ENCODE measurements around the gene PLPP3.

The PLPP3 gene

DNA sequence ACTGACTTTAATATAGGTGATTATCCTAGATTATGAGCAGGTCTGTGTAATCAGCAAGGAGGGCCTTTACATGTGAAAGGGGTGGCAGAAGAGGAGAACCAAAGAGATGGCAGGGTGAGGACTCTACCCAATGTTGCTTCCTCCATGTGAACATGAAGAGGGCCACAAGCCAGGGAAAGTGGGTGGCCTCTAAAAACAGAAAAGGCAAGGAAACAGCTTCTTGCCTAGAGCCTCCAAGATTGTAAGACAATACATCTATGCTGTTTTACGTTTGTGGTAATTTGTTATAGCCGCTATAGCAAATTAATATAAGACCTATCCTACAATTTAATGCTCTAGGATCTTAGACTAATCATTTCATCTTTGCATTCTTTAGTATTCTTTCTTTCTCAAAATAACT is 85.5 kb downstream of the PLPP3 start:
- no peak for DNase-seq

DNA sequence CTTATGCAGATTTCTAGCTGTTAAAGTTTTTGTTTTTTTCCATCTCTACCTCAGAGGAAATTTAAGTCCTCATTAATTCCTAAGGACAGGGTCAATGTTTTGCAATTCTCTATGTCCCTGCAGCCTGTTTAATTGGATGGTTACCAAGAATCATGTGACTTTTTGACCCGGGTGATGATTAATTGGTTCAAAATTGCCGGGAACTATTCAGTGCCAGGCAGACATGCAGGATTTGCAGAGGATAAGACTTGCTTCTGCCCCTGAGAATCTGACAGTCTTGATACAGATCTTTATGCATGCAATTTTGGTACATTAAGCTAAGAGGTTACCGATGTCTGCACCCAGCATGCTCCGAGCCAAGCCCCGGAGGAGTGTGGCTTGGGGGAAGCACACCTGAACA is 87.9 kb downstream of the PLPP3 start:
- no peak for DNase-seq

DNA sequence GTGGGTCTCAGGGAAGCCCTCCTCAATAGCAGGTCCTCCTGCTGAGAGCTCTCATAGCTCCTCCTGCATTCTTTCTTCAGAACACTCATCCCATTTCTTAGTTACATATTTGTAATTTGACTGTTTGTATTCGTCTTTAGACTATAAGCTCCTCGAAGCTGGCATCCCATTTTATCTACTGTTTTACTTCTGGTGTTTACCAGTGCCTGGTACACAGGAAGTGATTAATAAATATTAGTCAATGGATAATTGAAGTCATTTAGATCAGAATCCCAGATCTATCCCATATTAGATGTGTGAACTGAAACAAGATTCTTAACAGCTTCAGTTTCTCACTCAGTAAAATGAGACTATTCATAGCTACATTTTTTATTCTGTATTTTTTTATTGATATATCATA is 88.7 kb downstream of the PLPP3 start:
- no peak for DNase-seq

DNA sequence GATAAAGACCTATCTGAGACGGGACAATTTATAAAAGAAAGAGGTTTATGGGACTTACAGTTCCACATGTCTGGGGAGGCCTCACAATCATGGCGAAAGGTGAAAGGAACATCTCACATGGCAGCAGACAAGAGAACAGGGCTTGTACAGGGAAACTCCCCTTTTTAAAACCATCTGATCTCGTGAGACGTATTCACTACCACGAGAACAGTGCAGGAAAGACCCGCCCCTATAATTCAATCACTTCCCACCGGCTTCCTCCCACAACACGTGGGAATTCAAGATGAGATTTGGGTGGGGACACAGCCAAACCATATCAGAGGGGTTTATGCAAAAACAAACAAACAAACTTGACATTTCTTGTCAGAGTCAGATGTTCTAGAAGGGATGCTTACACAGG is 89.7 kb downstream of the PLPP3 start:
- no peak for DNase-seq

DNA sequence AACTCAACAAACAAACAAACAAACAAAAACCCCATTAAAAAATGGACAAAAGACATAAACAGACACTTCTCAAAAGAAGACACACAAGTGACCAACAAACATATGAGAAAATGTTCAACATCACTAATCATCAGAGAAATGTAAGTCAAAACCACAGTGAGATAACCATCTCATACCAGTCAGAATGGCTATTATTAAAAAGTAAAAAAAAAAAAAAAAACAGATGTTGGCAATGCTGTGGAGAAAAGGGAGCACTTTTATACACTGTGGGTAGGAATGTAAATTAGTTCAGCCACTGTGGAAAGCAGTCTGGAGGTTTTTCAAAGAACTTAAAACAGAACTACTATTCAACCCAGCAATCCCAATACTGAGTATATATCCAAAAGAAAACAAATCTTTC is 94.7 kb downstream of the PLPP3 start:
- DNase-seq = no peak

DNA sequence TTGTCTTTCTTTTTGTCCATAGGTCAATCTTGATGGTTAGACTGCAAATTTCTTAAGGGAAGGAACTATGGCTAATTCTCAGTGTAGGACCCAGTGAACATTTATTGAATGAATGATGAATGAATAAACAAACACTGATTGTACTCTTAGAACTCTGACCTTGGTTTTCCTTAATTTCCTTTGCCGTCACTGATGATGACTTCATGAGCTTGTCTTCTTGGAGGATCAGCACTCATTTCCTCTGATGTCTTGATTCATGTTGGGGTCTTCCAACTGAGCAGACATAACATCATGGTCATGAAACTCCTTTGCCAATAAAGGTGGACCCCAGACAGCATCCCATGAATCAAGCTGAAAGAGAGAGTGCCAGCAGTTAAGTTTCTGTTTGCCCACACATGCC is 96.3 kb downstream of the PLPP3 start:
- DNase-seq = no peak

DNA sequence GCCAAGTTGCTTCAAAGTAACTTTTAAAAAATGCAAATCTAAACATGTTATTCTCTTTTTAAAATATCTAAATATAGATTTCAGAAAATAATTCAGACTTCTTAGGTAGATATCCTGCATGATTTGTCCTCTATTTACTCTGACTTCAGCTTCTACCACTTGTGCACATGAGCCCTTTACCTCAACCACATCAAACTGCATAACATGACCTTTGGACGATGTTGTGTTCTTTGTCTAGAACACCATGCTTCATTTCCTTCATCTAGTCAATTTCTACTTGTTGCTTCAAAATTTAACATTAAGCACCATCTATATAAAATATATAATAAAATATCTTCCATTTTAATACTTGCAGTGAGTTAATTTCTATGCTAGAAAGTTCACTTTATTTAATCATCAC is 96.9 kb downstream of the PLPP3 start:
- DNase-seq = no peak

DNA sequence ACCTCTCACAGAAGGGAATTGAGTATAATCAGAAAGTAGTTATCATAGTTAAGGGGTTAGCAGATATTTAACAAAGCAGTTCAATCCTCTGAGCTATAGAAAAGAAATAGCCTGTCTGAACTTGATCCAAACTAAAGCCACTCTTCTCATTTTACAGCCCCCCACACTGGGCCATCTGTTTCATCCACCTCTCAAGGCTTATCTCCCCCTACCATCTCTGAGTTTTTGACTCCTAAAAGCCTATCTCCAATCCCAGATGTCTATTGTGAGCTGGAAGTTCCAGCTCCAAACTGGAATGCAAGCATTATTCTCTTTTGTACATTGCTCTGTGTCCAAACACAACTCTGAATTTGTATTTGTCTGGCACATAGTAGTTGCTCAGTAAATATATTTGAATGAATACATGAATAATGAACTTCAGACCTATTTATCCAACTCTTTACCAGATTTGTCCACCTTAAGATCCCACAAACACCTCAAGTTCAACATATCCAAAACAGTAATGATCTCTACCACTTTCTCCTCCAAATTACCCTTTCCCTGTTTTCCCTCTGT is 98.1 kb downstream of the PLPP3 start:
- no peak for DNase-seq

DNA sequence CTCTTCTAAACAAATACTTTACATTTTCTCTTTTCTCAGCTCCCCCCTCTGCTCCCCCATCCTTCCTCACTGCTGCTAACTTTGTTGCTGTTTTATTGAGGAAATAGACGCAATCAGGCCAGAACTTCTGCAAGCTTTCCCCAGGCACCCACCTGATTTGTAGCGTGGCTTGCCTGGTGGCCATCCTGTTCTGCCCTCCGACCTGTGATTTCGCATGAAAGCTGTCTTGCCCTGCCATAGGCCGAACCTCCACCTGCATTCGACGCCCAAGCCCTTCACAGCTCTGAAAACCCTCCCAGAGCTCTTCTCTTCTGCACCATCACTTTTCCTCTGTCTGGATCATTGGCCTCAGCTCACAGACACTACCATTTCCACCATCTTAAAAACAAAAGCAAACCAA is 100.6 kb downstream of the PLPP3 start:
- DNase-seq = no peak

DNA sequence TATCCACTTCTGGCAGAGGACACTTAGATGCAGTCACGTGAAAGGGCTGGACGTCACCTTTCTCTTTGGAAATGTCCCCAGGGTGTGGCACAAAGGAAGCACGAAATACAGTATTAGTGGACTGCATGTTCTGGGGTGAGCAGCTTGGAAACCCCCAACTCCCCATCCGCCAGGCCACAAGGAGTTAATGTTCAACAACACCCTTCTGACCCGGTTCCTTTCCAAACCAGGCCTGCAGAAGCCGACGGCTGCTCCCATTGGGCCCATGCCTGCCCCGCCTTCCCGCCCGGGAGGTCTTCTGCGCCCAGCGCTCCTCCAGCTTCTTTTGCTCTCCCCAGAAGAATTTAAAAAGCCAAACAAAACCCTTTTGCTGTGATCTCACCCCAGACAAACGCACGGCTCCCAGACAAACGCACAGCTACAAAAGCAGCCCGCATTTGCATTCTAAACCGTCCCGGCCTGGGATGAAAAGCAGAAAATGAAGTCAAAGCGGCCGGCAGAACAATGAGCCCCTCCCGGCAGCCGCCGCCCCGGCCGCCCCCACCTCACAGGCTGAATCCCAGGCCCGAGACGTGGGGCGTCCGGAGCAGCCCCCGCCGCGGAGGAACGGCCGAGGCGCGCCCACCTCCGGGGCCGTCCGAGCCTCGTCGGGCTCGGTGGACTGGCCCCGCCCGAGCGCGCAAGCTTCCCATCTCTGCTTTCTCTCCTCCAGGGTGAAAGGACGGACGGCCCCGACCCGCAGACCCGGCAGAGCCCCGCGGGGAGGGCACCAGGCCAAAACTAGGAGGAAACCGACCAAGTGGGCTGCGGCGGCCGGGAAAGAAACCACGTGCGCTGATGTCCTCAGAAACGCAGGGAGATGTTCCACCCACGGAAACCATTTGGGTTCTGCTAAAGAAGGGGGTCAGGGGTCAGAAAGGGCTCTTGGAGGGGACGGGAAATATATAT is 101.9 kb downstream of the PLPP3 start:
- no peak for DNase-seq

DNA sequence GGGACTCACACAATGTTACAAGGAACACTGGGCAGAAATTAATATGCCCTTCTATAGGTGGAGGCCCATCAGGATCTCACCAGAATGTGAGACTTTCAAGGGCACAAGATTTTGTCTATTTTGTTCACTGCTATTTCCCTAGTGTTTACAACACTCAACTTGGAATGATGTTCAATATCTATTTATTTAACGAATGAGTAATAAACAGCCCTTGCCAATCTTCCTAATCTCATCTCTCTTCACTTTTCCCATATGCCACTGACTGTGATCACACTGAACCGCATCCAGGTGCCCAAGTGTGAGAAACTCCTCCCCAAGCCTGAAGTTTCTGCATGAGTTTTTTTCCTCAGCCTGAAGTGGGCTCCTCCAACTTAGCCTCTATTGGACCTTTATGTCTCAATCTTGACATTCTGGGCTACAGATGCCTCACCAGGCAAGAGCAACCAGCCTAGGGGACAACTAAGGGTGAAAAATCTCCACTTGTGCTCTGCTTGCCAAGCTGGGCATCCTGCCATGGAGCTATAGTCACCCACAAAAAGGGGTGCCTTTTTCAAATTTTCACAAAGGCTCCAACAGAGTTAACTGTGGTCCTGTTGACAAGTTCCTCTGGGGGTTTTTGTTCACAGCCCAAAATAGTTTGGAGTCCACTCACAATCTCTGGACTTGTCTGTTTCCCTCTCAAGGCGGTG is 105.6 kb downstream of the PLPP3 start:
- no peak for DNase-seq

DNA sequence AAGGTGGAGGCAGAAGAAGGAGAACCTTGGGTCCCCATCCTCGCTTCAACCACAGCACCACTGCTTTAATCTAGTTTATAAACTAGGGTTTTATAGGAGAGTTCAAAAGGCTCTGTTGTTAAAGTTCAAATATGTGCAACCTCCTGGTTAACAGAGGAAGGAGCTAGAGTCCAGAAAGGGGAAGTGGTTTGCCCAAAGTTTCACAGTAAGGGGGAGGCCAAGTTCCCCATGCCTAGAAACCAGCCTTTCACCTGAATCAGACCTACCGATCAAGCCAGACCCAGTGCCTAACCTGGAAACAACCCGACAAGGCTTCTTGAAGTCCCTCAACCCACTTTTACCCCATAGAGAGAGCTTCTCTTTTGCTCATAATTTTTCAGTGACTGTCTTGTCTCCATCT is 106.5 kb downstream of the PLPP3 start:
- no peak for DNase-seq

DNA sequence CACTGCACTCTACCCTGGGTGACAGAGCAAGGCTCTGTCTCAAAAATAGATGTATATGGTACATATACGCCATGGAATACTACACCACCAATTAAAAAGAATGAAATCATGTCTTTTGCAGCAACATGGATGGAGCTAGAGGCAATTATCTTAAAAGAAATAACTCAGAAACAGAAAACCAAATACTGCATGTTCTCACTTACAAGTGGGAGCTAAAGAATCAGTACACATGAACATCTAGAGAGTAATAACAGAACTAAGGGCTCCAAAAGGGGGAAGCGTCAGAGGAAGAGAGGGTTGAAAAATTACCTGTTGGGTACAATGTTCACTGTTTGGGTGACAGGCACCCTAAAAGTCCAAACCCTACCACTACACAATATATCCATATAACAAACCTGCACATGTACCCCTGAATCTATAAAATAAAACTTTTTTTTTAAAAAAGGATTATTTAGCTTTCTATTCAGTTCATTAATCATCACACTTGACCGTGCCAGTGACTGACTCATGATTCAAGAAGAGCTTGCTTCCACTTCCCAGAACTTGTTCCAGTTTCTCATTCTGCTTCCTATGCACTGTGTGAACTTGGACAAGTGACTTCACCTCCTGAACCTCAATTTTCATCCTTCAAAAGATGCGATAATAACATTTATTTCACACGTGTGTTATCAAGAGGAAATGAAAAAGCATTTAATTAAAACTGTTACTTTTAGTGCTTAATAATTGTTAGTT is 109.6 kb downstream of the PLPP3 start:
- no peak for DNase-seq

DNA sequence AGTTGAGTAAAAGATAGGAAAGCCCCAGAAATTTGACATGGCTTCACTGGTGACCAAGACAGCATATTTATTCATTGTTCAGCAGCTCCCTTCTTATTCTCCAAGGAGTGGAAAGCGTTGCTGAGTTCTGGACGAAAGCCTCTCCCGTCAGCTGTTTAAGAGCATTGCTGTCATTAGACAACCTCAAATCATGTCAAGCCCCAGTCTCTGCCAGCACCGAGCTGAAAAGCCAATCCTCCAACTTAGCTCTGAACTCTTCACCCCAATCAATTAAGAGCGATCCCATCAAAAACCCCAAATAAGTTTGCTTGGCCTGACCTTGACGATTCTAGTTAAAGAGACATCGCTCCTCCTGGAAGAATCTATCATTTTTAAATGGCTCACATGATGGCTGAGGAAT is 110.8 kb downstream of the PLPP3 start:
- no peak for DNase-seq

DNA sequence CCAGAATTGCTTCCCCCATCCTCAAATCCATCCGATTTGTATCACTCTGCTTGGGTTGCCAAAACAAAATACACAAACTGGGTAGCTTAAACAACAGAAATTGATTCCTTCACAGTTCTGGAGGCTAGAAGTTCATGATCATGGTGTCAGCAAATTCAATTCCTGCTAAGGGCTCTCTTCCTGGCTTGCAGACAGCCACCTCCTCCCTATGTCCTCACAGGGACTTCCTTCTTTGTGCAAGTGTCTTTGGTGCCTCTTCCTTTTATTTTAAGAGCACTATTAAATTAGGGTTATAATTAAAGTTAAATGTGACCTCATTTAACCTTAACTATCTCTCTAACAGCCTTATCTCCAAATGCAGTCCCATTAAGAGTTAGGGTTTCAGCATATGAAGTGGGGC is 112.8 kb downstream of the PLPP3 start:
- DNase-seq = no peak

DNA sequence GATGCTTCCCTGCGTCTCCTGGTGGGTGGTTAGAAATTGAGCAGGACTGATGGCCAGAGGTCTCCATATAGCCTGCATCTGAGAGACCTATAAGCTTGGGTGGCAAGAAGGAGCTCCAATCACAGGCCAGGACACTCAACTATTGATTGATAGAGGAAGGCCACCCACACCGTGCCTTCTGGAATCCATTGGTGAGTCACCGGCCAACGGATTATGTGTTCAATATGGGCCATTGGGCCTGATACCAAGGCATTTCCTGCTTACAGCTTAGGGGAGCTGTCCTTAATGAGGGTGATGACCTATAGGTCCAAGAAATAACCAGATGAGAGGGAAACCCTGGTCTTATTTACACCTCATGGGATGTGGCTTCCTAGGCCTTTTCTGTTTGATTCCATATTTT is 115.1 kb downstream of the PLPP3 start:
- DNase-seq = no peak

DNA sequence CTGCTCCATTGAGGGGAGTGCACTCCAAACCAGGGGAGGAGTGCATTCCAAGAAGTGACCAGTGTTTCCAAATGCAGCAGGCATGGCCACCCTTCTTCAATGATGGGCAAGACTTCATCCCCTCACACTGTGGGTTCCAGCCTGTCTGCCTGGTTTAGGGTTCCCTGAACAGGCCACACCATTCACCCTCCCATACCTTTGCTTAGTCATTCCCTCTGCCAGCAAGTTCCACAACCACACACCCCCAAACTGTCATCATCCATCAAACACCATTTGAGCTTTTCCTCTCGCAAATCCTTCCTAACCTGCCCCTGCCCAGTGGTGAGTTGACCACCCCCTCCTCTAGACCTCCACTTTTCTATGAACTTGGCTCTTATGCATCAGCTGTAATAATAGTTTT is 116.0 kb downstream of the PLPP3 start:
- DNase-seq = no peak

DNA sequence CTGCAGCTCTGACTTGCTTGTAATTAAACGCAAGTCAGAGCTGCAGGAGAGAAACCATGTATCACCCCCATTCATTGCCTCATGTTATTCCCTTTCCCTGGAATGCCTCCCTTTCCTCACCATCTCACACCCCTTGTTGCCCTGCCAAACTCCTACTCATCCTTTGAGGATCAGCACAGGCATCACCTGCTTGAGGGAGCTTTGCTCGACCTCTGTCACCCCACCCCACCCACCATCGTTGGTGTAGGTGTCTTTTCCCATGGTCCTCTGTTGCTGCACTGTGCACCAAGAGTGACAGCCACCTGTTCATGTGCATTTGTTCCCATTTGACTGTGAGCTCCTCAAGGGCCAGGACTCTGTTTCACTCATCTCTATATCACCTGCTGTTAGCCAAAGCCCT is 117.2 kb downstream of the PLPP3 start:
- DNase-seq = no peak

DNA sequence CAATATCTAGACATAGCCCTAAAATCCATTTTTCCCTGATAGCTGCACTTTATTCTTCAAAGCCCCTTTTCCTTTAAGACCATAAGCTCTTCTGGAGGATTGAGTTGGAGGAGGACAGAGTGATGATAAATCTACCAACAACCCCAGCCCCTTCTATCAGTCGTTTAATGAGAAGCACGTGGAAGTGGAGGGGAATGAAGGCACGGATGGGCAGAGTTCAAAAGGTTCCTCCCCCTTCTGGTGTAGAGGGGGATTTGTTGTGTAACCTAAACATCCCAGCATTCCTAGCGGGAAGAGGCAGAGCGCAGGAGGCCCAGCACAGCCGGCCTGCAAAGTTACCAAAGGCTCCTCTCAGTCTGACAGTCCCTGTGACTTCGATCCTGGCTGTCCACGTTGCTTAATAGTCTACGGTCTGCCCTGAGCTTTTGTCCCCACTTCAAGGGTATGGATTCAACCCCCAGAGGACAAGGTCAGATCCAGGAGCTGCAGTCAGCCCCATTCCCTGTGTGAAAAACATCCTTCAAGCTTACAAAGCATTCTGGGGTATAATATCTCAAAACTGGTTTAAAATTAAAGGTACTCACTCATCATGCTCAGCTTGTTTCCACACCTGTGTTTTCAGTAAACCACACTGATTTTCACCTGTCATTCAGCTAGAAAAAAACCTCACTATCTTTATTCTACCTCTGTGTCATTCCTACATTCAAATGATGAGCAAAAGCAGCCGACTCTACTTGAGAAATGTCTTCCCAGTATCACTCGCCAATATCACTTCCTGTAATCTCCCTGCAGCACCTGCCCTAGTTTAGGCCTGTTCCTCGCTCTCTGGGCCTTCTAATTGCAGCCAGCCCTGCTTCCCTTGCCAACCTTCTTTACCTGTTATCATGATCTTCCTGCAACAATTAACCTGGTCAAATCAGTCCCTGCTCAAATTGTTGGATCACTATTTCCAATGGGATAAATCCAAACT is 117.9 kb downstream of the PLPP3 start:
- no peak for DNase-seq

DNA sequence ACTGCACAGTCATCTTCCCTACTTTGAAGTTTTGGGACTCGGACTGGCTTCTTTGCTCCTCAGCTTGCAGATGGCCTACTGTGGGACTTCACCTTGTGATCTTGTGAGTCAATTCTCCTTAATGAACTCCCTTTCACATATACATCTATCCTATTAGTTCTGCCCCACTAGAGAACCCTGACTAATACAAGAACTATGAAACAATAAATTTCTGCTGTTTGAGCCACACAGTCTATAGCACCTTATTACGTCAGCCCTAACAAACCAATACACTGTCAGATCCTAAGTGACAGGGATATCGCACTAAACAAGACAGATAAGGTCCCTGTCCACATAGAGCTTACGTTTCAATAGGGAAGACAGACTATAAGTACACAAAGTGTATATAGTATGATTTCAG is 120.1 kb downstream of the PLPP3 start:
- no peak for DNase-seq

DNA sequence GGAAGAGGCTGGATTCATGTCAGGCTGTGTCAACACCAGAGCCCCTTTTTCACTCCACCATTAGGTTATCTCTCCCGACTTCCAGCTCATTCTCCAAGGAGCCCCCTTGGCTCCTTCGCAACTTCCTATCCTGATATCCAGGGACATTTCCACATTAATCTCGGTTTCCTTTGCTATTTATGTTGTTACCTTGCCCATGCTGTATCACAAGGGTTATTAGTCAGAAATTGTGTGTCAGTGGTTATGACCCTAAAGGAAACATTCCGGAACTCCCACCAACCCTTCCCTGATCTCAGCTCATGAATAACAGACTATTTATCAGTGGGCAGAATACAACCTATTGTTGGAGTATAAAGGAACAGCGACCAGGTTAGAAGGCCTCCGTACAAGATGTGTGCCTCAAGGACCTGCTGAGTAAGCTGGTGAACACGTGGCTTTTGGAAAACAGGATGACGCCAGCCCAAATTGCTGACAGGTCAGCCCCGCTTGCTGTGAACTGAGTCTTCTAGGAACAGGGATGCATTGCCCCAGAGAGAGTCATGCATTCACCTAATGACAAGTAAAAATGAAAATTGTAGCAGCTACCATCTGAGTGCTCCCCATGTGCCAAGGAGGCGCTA is 121.5 kb downstream of the PLPP3 start:
- no peak for DNase-seq
